Muscle layer of duodenum (tissue), 2 donors: ENCODE results near the gene PLCH2.
"Not testable (repeated sequence)": the region's sequence is repeated elsewhere in the genome, so short reads cannot be mapped to it uniquely, and the experiment has no call there.

Source experiments
- H3K27ac ChIP-seq: one replicate; pipeline ENCODE4 v1.7.0; 2013; ENCODE audit warnings: mild to moderate bottlenecking, low read length
- H3K27me3 ChIP-seq: one replicate; pipeline ENCODE4 v1.7.0; 2013; ENCODE audit warnings: low read depth, mild to moderate bottlenecking, control low read depth, low read length
- H3K36me3 ChIP-seq, 2 donors: one replicate each; pipeline ENCODE4 v1.7.0; 2013; ENCODE audit warnings: low read length in 2 of 2, control low read depth in 1 of 2, mild to moderate bottlenecking in 1 of 2; ENCODE audit not compliant: insufficient read depth in 2 of 2, control insufficient read depth in 1 of 2
- H3K4me1 ChIP-seq, 2 donors: one replicate each; pipeline ENCODE4 v1.7.0; 2013; ENCODE audit warnings: low read length in 2 of 2, mild to moderate bottlenecking in 2 of 2, control low read depth in 1 of 2, moderate library complexity in 1 of 2; ENCODE audit not compliant: insufficient read depth in 2 of 2, control insufficient read depth in 1 of 2
- H3K4me3 ChIP-seq, 2 donors: one replicate each; pipeline ENCODE4 v1.7.0; 2013; ENCODE audit warnings: low read length in 2 of 2, low read depth in 1 of 2, mild to moderate bottlenecking in 1 of 2
- H3K9me3 ChIP-seq, 2 donors: one replicate each; pipeline ENCODE4 v1.7.0; 2013; ENCODE audit warnings: low read length in 2 of 2, control low read depth in 1 of 2, mild to moderate bottlenecking in 1 of 2; ENCODE audit not compliant: control insufficient read depth in 1 of 2
- donor health status: healthy.

Gene PLCH2

GRCh38 chr1:2452201-2452931 is 23.7 kb upstream of the PLCH2 start:
- no peak overlapping the region for H3K4me3 ChIP-seq
- H3K27me3 ChIP-seq, result no peaks in the 10 kb centered on the region
- no peaks in the 10 kb centered on the region for H3K9me3 ChIP-seq
- no peaks in the 10 kb centered on the region for H3K4me1 ChIP-seq
- no peaks in the 10 kb centered on the region for H3K36me3 ChIP-seq
- H3K27ac ChIP-seq, result no peak overlapping the region

GRCh38 chr1:2452932-2453315 is 23.2 kb upstream of the PLCH2 start:
- Histone ChIP-seq H3K36me3 (no peaks in the 10 kb centered on the region), H3K9me3 (no peaks in the 10 kb centered on the region), H3K4me3 (no peak overlapping the region), H3K27ac (no peak overlapping the region), H3K27me3 (no peaks in the 10 kb centered on the region), H3K4me1 (no peaks in the 10 kb centered on the region)

GRCh38 chr1:2454227-2454626 is 21.9 kb upstream of the PLCH2 start:
- Histone ChIP-seq H3K9me3 (no peaks in the 10 kb centered on the region), H3K4me3 (no peak overlapping the region), H3K27ac (no peak overlapping the region), H3K4me1 (no peaks in the 10 kb centered on the region), H3K27me3 (no peaks in the 10 kb centered on the region), H3K36me3 (no peaks in the 10 kb centered on the region)

GRCh38 chr1:2455757-2456156 is 20.3 kb upstream of the PLCH2 start:
- Histone ChIP-seq H3K36me3 (no peaks in the 10 kb centered on the region), H3K4me3 (no peak overlapping the region), H3K27me3 (no peaks in the 10 kb centered on the region), H3K4me1 (no peaks in the 10 kb centered on the region), H3K9me3 (no peaks in the 10 kb centered on the region), H3K27ac (no peak overlapping the region)

GRCh38 chr1:2457444-2457843 is 18.6 kb upstream of the PLCH2 start:
- no peak overlapping the region for H3K4me3 ChIP-seq
- H3K36me3 ChIP-seq, result no peaks in the 10 kb centered on the region
- H3K27me3 ChIP-seq, result no peaks in the 10 kb centered on the region
- no peaks in the 10 kb centered on the region for H3K9me3 ChIP-seq
- no peak overlapping the region for H3K27ac ChIP-seq
- peaks cover 0 to 2% of the 10 kb centered on the region in 2 donors for H3K4me1 ChIP-seq

GRCh38 chr1:2458687-2459086 is 17.4 kb upstream of the PLCH2 start:
- Histone ChIP-seq H3K4me1 (peaks cover 0 to 14% of the 10 kb centered on the region in 2 donors), H3K36me3 (no peaks in the 10 kb centered on the region), H3K4me3 (no peak overlapping the region), H3K27ac (no peak overlapping the region), H3K9me3 (no peaks in the 10 kb centered on the region), H3K27me3 (peaks cover 8% of the 10 kb centered on the region)

GRCh38 chr1:2459102-2459753 is 16.9 kb upstream of the PLCH2 start:
- not testable (repeated sequence) for H3K4me3 ChIP-seq, H3K9me3 ChIP-seq, H3K27me3 ChIP-seq, H3K36me3 ChIP-seq, H3K27ac ChIP-seq
- peaks cover 0 to 15% of the 10 kb centered on the region in 2 donors for H3K4me1 ChIP-seq

GRCh38 chr1:2459757-2460156 is 16.3 kb upstream of the PLCH2 start:
- H3K4me1 ChIP-seq, result peaks cover 0 to 15% of the 10 kb centered on the region in 2 donors
- no peak overlapping the region for H3K4me3 ChIP-seq
- H3K9me3 ChIP-seq, result no peaks in the 10 kb centered on the region
- H3K27ac ChIP-seq, result no peak overlapping the region
- H3K27me3 ChIP-seq, result peaks cover 10% of the 10 kb centered on the region
- H3K36me3 ChIP-seq, result no peaks in the 10 kb centered on the region

- no peak overlapping the region for H3K27ac ChIP-seq
- peaks cover 10% of the 10 kb centered on the region for H3K27me3 ChIP-seq
- H3K4me3 ChIP-seq, result no peak overlapping the region
- peaks cover 0 to 15% of the 10 kb centered on the region in 2 donors for H3K4me1 ChIP-seq
- no peaks in the 10 kb centered on the region for H3K36me3 ChIP-seq
- no peaks in the 10 kb centered on the region for H3K9me3 ChIP-seq
These were observed 15.9 kb upstream of the PLCH2 start for GRCh38 chr1:2460203-2460602.

GRCh38 chr1:2460996-2461751 is 14.9 kb upstream of the PLCH2 start:
- Histone ChIP-seq H3K27ac (no peak overlapping the region), H3K9me3 (no peaks in the 10 kb centered on the region), H3K36me3 (no peaks in the 10 kb centered on the region), H3K27me3 (peaks cover 14% of the 10 kb centered on the region), H3K4me3 (no peak overlapping the region), H3K4me1 (peaks cover 0 to 15% of the 10 kb centered on the region in 2 donors)

GRCh38 chr1:2462819-2463218 is 13.3 kb upstream of the PLCH2 start:
- Histone ChIP-seq H3K4me1 (peaks cover 0 to 20% of the 10 kb centered on the region in 2 donors), H3K27me3 (peaks cover 18% of the 10 kb centered on the region), H3K36me3 (no peaks in the 10 kb centered on the region)

More at GRCh38 chr1:2462819-2463218, 13.3 kb upstream of the PLCH2 start:
- H3K9me3 ChIP-seq, result no peaks in the 10 kb centered on the region
- H3K27ac ChIP-seq, result no peak overlapping the region
- H3K4me3 ChIP-seq, result no peak overlapping the region
